ENCODE data around the gene RHD.
"Not testable (repeated sequence)": the region's sequence is repeated elsewhere in the genome, so short reads cannot be mapped to it uniquely, and the experiment has no call there.

RHD gene

DNA sequence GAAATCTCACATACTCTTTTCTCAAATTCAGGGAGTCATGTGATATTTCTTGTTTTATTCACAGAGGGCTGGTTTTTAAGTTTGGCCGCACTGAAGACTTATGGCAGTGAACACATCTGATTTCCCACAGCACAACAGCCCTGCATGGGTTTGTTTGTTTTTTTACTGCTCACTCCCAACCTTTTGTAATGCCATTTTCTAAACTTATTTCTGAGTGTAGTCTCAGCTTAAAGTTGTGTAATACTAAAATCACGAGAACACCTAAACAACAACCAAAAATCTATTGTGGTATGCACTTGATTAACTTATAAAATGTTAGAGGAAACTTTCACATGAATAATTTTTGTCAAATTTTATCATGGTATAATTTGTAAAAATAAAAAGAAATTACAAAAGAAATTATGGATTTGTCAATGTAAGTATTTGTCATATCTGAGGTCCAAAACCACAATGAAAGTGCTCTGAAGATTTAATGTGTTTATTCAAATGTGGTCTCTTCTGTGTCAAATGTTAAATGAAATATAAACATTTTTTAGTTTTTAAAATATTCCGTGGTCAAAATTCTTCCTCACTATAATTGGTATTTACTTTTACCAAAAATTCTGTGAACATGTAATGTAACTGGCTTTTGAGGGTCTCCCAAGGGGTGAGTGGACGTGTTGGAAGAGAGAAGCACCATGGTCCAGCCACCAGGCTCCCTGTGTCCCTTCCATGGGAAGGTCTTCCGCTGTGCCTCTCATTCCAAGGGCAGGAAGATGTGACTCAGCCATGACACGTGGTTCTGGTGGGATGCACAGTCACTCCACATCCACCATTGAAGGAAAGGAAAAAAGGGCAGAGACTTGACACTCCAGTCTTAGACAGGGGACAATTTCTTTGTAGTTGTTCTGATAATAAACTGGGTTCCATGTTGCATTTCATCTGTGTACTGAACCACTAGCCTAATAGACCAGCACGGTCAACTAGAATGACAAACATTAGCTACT is 88.6 kb downstream of the RHD start:
- no peak for DNase-seq

DNA sequence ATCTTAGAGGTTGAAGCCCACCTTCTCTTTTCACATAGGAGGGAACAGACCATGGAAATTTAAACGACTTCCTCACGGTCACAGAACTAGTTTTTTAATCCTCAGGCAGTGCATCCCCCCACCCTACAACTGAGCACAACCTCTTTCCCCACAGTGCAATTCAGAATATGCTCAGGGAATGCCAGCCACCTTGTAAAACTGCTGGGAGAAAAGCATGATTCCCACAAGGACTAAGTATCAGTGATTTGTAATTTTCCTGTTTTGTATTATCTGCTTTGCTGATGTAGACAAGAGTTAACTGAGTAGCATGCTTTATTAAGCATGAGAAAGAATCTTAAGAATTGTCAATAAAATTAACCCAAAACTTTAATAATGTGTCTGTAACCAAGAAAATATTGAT is 89.6 kb downstream of the RHD start:
- DNase-seq, result no peak

DNA sequence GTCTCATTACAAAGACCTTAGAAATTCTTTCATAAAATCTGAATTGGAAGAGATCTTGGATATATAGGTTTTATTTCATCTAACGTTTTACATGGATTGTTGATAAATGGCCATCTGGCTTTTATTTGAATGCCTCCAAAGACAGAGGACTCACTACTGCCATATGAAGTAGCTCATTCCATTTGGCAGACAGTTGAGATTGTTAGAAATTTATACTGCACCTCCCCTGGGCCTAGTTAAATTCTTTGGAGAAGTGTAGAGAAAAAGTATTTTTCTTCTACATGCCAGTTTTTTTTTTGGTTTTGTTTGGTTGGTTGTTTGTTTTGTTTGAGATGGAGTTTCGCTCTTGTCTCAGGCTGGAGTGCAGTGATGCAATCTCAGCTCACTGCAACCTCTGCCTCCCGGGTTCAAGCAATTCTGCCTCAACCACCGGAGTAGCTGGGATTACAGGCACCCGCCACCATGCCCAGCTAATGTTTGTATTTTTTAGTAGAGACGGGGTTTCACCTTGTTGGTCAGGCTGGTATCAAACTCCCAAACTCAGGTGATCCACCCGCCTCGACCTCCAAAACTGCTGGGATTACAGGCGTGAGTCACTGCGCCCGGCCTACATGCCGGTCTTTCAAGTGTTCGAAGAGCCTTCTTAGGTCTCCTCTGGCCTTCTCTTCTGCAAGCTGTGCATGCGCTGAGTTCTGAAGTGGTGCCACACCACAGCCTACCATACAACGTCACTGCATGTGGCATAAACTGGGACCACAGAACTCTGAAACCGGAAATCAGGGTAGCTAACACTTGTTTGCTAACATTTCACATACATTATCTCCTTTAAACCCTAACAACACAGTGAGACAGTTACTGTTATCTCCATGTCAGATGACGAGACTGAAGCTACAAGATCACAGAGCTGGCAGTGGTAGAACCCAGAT is 90.6 kb downstream of the RHD start:
- DNase-seq, result not testable (repeated sequence)

DNA sequence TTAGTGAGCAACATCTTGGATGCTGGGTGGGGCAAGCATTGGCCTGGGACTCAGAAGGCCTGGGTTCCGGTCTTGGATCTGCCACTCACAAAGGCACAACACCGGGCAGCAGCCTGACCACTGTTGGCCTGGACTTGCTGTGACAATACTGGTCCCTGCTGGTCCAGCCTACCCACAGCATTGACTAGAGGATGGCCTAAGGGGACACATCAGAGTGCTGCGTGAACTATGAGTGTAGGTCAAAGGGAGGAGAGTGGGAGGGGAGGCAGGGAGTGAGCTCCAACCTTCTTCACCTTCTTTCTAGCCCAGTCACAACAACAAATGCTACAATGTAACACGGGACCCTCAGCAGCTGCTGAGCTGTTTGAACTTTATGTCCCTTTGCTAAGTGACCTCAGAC is 96.9 kb downstream of the RHD start:
- no peak for DNase-seq

DNA sequence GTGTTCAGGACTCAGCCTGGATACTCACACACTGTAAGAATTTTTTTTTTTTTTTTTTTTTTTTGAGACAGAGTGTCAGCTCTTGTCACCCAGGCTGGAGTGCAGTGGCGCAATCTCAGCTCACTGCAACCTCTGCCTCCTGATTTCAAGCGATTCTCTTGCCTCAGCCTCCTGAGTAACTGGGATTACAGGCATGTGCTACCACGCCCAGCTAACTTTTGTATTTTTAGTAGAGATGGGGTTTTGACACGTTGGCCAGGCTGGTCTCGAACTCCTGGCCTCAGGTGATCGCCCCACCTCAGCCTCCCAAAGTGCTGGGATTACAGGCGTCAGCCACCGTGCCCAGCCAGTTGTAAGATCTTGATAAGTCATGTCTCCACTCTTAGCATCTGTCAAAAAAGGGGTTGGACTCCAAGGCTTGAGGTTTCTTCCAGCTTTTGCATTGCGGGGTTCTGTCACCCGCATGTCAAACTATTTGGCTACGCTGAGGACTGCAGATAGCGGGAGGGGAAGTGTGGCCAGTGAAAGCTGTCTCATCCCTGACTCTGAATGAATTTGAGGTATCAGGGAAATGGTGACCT is 97.5 kb downstream of the RHD start:
- not testable (repeated sequence) for DNase-seq

DNA sequence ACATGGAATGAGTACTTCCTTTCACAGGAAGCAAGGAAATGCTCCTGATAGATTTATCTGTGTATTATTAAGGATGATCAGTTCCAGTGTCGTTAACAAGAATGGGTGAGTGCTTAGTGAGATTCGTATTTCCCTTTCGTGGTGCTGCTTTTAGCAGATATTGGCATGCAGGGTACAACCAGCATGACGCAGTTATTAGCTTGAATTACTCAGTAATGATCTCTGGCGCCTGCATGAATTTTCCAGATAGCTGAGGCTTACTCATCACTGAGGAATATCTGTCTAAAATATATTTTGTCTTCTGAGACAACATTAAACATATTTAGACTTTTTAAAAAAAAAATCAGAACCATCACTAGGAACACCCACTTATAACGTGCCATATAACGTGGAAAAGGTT is 99.4 kb downstream of the RHD start:
- DNase-seq, result not testable (repeated sequence)

DNA sequence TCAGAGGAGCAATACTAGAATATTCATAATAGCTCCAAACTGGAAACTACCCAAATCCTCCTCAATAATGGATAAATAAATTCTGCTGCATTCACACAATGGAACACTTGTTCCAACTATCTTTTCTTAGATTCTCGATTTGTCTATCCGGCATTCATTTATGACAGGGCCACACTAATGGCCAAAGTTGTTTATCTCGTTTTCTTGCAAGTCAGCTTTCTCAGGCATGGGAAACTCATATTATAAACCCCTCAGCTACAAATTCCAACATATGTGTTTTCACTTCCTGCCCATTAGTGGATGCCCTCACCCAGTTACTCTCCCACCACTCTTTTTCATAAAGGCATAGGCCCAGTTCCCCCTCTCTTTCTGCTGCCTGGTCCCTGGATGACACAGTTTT is 106.1 kb downstream of the RHD start:
- DNase-seq, result not testable (repeated sequence)

Data from activated CD4-positive, alpha-beta T cell treated with anti-CD3 and anti-CD28 coated beads for 4 hours (primary cell).